Stimulated activated CD8-positive, alpha-beta memory T cell treated with anti-CD3 and anti-CD28 coated beads, Interleukin-12 subunit alpha, Interleukin-12 subunit beta, amount 100 ng/mL, for 24 hours (primary cell): Measurements from ENCODE around the gene PARD3B.

Experiments used
- DNase-seq: peaks from one replicate; pipeline ENCODE4 v3.0.0-alpha.2; 2020; ENCODE audit errors: extremely low read depth

The PARD3B gene

DNA sequence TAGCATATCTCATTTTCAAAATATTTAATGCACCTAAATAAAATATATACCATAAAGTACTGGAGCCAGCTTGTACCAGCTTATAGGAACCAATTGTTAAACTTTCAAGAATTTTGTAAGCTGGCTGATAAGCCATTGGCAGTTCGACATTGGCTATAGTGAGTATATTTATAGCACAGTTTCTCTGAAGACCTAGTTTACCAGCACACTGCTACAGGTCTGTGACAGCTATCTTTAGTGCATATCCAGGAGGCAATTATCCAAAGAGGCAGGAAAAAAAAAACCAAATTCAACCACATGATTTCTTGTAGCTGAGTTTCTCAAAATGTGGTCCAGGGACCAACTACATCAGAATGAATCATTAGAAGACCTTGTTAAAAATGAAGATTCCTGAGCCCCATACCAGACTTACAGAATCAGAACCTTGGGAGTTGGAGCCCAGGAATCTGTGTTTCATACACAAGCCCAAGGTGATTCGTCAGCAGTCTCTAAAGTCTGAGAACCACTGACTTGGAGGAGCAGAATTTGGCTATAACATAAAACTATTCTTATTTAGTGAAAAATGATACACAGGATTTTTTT, 858.1 kb downstream of the PARD3B start:
- no peak for DNase-seq

DNA sequence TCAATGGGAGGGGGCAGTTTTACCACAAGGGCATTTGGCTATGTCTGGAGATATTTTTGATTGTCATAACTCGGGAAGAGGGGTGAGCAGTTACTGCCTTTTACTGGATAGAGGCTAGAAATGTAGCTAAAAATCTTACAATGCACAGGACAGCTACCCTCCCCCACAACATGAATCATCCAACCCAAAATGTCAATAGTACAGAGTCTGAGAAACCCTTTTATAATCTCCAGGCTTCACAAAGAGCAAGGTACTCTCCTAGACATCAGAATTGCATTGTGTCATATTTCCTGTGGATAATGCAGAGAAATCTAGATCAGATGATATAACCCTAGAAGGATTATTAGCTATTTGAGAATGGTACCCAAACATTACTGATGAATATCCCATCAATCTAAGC, 859.9 kb downstream of the PARD3B start:
- no peak for DNase-seq

DNA sequence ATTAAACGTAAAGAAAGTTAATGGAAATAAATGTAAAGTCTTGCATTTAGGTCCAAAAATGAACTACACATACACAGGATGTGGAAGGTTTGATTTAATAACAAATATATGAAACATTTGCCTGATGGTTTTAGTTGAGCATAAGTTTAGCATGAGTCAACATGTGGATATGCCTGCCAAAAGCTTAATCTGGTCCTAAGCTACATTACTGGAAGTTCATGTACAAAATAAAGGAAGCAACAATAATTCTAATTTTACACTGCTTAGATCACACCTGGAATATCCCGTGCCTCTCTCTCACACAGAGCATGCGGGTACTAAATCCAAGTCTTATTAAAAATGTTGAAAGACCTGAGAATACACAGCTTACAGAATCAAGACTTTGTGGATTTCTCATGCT, 860.5 kb downstream of the PARD3B start:
- no peak for DNase-seq

DNA sequence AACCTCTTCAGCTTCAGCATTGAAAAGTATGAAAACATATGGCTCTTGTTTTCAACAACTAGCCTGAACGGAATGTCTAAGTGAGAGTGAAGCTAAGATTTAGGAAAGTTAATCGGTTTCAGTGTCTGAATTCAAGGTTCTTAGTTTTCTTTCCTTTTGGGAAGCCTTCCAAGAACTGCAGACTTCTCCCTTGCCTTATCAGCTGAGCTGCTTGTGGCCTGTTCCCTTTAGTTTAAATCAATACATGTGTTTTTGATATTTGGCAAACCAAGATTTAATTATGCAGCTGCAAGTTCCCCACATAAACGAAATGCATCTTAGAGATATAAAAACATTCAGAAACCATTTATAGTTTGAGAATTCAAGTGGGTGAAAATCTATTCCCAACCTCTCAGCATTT, 862.7 kb downstream of the PARD3B start:
- DNase-seq: no peak

DNA sequence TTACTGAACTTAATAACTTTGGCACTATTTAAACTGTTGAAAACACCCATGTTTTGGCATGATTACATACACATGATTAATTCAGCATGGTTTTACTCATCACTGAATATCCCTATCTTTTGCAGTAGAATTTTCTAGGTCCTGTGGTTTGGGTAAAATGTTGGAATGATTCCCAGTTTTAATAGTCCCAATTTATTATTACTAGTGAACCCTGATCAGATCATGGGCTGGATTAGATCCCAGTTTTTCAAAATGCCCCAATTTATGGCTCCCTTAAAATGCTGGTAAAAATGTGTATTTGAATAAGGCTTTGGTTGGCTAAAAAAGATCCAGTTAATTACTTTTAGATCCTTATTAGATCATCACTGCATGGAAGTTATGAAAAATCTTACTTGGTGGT, 863.4 kb downstream of the PARD3B start:
- DNase-seq: no peak

DNA sequence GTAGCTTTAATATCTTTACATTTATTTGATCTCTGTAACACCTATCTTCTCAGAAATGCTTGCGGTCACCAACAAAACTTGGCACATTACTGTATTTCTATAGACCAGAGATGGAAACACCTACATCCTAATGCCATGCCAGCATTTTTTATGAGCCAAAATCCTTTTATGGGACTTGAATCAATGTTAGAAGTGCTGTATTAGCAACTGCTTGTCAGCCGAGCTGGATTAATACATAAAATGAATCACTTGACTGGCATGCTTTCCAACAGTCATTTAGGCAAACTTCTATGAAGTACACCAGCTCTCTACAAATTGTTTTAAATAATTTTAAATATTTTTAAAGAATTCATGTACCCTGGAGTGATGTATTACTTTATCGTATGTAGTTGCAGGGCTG, 864.1 kb downstream of the PARD3B start:
- no peak for DNase-seq

DNA sequence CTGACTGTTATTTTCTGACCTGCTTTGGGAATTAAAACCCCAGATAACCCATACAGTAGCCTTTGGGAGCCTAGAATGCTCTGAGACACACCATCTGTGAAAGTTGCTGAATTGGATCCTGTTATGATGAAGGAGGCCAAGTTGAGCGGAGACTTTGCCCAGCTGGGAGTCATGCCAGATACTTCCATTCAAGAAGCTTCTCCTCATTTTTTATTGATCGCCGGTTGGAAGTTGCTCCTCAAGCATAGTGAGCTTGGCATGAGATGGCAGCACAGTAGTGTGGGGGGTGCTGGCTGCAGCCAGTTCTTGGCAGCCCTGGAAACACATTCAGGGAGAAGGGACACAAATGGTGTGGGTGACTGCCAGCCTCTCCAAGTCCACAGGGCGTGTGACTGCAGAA, 866.3 kb downstream of the PARD3B start:
- DNase-seq: no peak

DNA sequence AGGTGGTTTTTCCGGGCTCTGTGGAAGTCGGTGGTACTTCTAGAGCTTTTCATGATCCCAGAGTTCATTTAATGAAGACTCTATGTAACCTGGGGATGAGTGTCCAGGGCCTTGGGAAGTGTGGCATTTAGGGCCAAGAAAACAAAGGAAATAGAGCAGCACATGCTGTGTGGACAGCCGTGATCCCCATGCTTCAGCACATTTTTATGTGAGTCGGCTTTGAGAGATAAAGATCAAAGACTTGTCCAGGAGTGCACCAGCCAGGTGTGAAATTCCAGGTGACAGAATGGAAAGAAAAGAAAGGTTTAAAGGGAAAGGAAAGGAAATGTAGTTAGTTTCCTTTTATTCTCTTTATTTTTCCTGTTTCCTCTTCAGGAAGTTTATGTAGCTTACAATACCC, 879.1 kb downstream of the PARD3B start:
- no peak for DNase-seq

DNA sequence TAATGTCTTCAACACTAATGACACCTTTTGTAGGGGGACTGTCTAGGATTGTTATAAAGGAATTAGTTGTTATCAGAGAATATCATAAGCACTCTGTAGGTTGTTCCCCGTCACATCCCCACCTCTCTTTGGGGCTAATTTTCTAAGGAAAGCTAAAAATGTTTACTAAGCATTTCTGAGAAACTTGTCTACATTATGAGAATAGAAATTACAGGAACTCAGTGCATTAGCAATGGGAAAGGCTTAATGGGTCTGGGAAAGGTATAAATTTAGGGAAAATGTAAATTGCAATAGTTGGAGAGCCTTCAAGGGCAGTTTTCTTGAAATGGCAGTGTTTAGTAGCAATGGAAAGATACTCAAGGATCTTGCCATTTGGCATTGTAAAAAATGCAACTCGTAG, 879.8 kb downstream of the PARD3B start:
- DNase-seq: no peak

DNA sequence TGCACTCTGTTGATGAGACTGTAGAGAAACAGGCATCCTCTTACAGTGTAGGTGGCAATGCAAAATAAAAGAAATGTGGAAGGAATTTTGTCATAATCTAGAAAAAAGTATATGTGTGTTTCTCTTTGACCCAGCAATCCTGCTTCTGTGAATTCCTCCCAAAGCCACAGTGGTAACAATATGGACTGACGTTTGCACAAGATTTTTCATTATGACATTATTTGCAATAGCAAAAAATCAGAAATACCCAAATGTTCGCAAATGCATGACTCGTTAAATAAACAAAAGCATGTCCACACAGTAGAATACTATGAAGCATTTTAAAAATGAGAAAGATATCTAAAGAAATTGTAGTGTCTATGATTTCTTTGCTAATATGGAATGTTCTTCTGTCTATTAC, 881.8 kb downstream of the PARD3B start:
- DNase-seq: no peak

DNA sequence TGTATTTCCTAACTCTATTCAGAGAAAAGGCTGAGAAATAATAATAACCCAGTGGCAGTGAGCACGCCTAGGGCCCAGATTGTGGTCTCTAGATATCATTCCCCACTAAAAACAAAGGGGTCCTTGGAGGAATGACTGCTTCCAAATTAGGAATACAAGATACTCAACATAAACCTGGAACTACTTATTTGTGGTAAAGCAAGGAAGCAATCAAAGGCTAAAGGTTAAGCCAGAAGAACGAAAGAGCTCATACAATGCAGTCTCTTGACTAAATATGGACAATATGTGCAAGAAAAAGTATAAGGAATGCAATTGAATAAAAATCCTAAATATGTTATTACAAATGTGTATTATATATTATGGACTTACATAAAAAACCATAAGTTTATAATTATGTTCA, 883.5 kb downstream of the PARD3B start:
- no peak for DNase-seq

DNA sequence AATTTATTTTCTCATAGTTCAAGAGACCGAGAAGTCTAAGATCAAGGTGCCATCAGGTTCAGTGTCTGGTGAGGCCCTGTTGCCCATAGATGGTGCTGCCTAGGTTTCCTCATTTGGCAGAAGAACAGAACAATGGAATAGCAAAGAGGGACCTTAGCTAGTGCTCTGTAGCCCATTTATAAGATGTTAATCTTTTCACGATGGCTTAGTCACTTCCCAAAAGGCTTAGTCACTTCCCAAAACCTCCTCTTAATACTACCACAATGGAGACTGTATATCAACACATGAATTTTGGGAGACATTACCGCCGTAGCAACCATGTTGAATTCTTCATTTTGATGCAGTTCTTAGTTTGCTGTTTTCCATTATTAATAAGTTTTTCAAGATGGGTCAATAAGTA, 890.7 kb downstream of the PARD3B start:
- no peak for DNase-seq

DNA sequence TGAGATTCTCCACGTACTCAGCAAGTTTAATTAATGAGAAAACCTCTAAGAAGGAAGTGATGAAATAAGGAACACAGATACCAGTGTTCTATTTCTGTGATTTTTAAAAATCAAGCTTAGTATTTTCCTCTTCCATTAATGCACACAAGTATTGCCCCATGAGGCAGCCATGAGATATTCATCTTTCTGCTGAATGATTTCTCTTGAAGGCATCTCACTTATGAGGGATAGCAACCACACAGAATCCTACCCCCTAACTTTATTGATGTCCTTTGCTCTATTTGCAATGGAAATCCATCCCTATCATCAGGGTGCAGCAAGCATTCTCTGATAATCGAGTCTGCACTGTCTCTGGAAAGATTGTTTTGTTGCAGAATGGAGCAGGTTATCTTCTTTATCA, 893.0 kb downstream of the PARD3B start:
- no peak for DNase-seq

DNA sequence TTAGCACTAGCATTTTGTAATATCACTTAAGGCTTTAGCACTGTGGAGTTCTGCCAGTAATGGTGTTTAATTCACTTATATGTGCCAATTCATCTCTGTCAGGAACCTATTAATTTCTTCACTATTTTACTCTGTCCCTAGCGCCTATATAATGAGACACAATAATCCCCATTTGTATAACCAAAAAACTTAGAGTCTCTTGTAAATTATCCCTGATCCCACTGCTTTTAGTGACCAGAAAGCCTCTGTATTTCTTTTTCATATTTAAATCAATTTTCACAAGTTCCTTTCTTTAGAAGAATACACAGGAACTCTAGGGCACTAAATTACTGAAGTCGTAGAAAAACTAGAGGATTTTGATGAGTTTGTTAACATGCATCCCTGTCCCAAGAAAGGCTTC, 894.3 kb downstream of the PARD3B start:
- DNase-seq: no peak

DNA sequence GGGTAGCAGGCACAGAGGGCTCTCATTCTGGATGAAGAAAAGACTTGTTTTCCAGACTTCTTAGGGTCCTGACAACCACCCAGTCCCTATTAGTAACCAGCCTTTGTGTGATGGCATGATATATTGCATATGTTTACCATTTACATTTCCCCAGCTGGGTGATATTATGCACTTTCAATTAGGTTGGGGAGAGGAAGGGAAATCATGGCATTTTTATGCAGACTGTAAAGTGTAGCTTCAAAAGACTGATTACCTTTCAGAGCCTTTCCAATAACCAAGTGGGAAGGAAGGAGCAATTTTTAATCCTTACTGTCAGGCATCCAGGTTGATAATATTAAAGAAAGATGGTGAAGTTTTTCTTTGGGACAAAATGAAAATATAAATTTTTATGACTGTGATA, 896.2 kb downstream of the PARD3B start:
- no peak for DNase-seq

DNA sequence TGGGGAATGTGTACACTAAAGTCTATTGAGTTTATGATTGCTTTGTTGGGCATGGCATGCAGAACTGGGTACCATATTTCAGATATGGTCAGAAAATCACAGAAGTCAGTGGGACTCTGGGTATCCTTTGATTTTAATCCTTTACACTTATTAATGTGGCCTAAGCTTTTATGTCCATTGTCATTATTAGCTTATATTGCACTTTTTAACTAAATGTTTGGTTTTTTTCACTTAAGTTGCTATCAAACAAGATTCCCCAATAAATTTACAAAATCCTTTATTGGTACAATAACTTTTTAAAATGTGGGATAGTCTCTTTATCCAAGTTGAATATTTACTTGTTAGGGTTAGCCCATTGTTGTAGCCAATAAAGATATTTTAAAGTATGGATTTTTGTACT, 902.9 kb downstream of the PARD3B start:
- no peak for DNase-seq

DNA sequence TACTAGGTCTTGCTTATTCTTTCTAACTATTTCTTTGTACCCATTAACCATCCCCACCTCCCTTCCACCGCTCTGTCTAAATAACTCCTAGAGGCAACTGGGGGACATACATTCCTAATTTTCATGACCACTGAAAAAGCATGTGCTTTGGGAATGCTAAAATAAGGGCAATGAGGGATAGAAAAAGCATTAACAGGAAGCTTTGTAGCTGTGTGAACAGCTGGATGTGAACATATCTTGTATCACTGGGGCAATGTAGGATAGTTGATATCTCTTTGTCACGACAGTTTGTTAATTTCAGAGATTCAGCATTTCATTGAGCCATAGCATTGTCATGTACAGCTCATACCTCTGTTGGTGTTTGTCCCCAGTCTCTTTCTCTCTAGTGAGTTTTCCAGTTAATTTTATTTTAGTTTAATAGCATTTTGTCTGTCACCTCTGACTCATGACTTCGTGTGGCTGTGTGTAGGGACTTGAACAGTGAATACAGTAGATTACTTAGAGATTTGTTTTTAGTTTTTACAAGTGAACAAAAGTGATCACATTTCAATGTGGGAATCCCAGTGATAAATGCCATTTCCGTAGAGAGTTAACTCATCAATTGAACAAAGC, 906.7 kb downstream of the PARD3B start:
- DNase-seq: no peak

DNA sequence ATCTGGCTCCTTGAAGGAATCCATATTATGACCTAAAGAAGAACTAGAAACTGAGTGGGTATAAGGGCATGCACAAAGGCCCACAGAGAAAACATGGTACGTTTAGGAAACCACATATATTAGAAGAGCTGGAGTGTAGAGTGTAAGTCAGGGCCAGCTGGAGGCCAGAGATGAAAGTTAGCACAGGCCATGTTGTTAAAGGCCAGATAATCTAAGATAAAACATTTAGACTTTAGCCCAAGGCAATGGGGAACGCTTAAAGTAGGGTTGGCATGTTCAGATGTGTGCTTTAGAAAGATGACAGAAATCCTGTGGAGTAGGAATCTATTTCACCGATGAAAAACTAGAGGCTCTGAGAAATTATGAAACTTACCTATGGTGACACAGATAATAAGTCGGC, 907.9 kb downstream of the PARD3B start:
- DNase-seq: no peak

DNA sequence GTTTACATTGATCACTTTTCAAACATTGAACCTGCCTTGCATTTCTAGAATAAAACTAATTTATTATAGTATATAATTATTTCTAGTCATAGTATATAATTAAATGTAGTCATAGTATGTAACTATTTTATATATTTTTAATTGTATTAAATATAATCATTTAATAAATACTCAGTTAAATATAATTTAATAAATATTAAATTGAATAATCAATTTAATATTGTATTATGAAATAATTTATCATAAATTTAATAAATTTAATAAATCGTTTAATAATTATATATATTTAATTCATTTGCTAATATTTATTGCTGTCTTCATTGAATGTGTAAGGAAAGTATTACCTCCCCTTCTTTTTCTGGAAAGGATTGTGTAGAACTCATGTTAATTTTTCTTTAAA, 911.4 kb downstream of the PARD3B start:
- no peak for DNase-seq

DNA sequence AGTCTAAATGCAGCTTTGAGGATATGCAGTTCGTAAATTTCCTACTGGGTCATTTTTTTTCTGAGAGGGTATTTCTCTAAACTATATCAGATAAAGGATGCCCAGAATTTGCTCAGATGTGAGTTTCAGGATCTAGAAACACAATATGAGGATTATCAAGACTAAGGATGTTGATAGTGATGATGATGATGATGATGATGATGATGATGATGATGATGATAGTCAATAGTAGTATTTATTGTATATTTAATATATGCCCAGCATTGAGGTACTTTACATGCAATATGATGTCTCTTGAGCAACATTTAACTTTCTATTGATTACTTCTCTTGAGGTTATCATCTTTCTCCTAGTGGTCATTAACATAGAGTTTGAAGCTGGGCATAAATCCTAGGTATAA, 914.9 kb downstream of the PARD3B start:
- no peak for DNase-seq

DNA sequence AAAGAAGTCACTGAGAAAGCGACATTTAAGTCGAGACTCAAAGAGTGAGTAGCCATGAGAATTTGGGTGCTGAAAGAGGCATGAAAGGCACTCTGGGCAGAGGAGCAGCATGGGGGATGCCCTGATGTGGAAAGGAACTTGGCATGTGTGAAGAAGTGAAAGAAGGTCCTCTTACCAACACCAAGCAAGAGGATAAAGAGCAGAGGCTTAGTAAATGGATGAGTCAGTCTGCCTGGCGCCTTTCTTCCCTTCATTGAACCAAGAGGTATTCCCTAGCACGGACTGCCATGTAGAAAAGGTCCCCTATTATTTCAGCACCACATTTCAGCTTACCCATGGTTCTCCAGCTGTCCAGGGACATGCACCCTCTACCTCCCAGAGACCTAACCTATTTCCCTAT, 915.9 kb downstream of the PARD3B start:
- DNase-seq: no peak

DNA sequence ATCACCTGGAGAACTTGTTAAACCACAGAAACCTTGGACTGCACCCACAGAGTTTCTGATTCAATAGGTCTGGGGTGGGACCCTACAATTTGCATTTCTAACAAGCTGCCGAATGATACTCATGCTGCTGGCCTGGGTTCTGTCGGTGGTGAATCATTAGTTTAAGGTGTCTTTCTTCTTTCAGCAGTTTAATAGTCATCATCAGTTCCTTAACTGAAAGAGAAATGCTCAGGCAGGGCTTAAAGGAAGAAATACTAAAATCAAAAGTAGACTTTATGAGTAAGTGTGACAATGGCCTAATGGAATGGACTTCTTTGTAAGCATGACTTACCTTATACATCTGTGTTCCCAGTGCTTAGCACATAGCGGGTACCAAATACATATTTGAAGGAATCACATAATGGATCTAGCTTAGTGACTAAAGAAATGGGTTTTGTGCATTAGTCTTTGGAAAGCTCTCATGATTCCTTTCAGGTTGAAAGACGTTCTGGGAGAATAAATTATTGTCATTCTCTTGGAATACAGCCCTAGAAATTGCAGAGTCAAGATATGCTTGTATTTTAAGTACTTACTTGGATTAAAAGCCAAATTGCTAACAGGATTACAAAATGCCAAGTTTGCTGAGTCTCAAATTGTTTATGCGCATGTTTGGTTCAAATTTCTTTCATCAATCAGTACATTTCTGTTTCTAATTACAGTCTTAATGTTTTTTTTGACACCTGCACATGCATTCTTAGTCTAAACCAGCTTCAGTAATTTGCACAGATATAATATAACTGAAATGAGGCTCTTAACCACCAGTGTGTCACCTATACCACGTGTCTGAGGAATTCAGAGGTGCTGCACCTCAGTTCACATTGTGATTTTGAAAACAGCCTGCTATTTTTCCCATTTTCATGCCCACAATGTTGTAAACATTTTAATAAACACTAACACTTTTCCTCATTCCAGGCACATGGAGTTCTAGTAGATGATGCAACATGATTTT, 916.7 kb downstream of the PARD3B start:
- no peak for DNase-seq

DNA sequence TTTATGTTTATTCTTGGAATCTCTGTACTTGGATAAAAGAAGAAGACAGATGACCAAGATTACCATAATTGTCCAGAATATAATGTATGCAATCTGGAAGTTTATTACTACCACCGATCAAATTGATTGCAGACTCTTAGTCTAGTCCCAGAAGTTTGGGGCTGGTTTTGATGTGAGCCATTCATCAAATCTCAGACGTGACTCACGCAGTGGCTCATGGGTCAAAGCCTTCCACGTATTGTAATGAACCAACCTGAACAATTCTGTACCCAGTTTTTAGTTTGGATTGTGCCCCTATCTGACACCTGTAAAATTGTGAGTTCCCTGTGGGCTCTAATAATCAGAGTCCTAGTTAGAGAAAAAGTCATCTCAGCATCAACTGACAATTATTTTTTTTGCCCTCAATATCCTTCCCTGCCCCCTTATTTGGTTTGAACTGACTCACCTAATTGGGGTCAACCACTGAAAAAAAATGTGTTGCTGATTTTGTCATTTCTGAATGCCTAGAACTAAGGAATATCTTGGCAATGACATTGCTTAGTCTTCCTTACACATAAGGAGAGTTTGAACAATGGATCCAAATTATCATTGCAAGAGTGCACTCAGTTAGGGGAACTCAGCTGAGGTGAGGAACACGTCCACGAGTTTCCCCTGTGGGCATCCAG, 917.5 kb downstream of the PARD3B start:
- DNase-seq: no peak
